ENCODE measurements around the gene SOX9. TPM values are rescaled to one million over a fixed set of nuclear protein-coding genes. Genes with fewer than 3 reads are reported as not detected.

Gene SOX9
- total and polyA plus RNA-seq, 2 of the 8 experiments (the other 6 are each of a cell fraction or from before 2014, with no cell fraction given): 1.9 to 4.9 TPM

- no peak for TF ChIP-seq ZNF274 (IDR thresholded peaks at IDR 0.05; ENCODE audit: borderline replicate concordance, extremely low read depth, low read length)
- TF ChIP-seq NRF1 (IDR thresholded peaks at IDR 0.05; ENCODE audit: low read depth, low read length): no peak
These were observed 16.0 kb upstream of the SOX9 start (continued) for GRCh38 chr17:72104863-72105234.
